ENCODE measurements around the gene IL1RAP.

- TF ChIP-seq, protein P1, sequence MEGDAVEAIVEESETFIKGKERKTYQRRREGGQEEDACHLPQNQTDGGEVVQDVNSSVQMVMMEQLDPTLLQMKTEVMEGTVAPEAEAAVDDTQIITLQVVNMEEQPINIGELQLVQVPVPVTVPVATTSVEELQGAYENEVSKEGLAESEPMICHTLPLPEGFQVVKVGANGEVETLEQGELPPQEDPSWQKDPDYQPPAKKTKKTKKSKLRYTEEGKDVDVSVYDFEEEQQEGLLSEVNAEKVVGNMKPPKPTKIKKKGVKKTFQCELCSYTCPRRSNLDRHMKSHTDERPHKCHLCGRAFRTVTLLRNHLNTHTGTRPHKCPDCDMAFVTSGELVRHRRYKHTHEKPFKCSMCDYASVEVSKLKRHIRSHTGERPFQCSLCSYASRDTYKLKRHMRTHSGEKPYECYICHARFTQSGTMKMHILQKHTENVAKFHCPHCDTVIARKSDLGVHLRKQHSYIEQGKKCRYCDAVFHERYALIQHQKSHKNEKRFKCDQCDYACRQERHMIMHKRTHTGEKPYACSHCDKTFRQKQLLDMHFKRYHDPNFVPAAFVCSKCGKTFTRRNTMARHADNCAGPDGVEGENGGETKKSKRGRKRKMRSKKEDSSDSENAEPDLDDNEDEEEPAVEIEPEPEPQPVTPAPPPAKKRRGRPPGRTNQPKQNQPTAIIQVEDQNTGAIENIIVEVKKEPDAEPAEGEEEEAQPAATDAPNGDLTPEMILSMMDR (IDR thresholded peaks at IDR 0.05; ENCODE audit: extremely low read depth in 1 of 2, insufficient read depth in 1 of 2, low read depth in 1 of 2, low read length in 2 of 2), result no peak
- TF ChIP-seq POLR2AphosphoS5 (IDR thresholded peaks at IDR 0.05; ENCODE audit: insufficient read depth, low read depth, low read length), result no peak
- no peak for TF ChIP-seq POLR2A (IDR thresholded peaks at IDR 0.05; ENCODE audit: low read depth, low read length)
- TF ChIP-seq EZH2 (IDR thresholded peaks at IDR 0.05; ENCODE audit: borderline replicate concordance, low read depth, low read length, severe bottlenecking), result no peak
- no peak for TF ChIP-seq FOS (IDR thresholded peaks at IDR 0.05; ENCODE audit: borderline replicate concordance, insufficient read depth, low read length)
- TF ChIP-seq GATA2 (IDR thresholded peaks at IDR 0.05; ENCODE audit: insufficient read depth, insufficient read length, low read depth, low read length), result no peak
- TF ChIP-seq JUN (IDR thresholded peaks at IDR 0.05; ENCODE audit: borderline replicate concordance, insufficient read depth, insufficient read length, low read depth), result no peak
- no peak for TF ChIP-seq MYC (IDR thresholded peaks at IDR 0.05; ENCODE audit: low read depth, low read length)
- no peak for TF ChIP-seq MAX (IDR thresholded peaks at IDR 0.05; ENCODE audit: insufficient read depth, insufficient read length)
Measured at GRCh38 chr3:190548031-190548656, 34.3 kb downstream of the IL1RAP start.

All from endothelial cell of umbilical vein (primary cell).